Head of caudate nucleus (tissue), 42 donors: Measurements from ENCODE around the gene TTC39B.

Source experiments
- DNase-seq, 42 donors: peaks; one replicate each; pipeline versions ENCODE4 v3.0.0 to v3.0.0-alpha.2; 2020 to 2021; ENCODE audit warnings: mixed read lengths in 7 of 42
- intact Hi-C: fragments of 100-400 bp; cut with DNase I; formaldehyde crosslinking; loops from one replicate; pipeline ENCODE4 v1.15.0; 2022

TTC39B gene

DNA sequence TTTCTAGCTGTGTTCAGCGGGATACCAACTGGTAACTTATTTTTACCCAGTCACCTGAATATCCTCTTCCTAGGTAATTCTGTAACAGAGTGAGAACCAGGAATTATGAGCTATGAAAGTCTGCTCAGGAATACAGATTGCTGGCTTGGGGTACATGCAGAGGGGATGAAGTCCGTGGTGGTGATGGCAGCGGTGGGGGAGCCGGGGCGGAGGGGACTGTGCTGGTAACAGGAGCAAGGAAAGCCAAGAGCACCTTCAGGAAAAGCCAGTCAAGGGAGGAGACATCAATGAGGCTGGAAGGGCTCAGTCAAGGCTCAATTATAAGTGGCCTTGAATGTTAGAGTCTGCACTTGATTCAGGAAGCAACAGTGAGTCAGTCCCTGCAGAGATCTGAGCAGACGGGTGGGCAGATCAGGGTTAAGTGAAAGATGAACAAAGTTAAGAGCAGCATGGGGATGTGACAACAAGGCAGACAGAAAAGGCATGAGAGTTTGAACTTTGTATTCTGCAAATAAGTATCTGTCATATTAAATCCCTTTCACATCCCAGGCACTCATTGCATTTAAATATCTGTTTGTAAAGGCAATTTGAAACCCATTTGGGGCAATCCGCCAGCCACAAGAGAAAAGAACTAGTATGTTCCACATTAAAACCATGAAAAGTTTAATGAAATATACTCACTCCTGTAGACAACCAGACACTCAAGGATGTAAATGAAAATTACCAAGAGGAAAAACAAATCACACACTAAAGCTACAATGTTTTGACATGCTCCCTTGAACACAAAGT, 101.2 kb downstream of the TTC39B start:
- DNase-seq = peak in 10 of 42 donors; percentile 4 to 38 (median 28)
- intact Hi-C loops = no loop called here

DNA sequence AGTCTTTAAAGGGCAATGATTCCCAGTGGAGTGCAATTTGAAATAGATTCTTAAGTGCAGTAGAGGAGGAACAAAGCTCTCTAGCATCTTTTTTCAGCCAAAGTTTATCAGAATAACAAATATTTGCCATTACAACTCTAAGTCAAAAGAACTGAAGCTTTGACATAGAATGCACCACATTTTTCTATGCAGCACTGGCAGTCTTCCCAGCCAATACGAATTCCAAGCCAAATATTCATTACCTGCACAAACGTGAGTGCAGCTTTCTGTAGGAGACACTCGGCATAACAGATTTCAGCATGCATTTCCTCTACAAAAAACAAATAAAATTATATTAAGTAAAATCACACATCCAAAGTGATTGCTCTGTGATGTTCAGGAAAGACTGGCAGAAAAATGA, 103.4 kb downstream of the TTC39B start:
- no peak for DNase-seq

DNA sequence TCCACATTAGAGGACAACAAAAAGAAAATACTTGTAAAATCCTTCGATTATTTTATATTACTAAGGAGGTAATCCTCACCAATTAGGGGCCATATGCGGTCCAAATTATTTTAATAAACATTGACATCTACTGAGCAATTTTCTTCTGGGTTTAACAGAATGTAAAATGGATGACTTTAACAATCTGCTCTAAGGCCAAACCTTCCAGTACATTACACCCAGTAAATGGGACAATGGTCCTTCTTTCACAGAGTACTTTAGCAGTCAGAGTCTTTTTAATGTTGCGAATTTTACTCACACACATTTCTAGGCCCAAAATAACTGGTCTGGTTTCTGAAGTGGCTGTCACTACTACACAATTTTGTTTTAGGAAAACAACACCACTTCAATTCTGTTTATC, 106.9 kb downstream of the TTC39B start:
- DNase-seq = no peak
- intact Hi-C loops = no loop called here

More for the DNA sequence above, 103.4 kb downstream of the TTC39B start:
- intact Hi-C loops = no loop called here

DNA sequence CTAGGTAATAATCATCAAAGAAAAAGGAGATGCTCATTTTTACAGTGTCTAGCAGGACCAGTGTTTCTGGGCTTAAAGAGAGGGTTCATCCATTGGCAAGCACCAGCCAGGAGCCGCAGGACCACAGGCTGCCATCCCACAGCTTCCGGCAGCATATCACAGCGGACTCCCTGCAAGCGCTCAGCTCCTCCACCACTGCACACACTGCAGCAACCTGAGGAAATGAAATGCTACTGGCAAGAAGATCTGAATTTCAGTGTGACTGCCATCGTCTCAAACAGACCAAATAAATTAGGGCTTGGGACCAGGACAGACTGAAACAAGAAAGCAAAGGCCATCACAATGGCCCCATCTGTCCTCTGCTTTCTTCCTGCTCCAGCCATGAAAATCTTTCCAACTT, 114.2 kb downstream of the TTC39B start:
- no peak for DNase-seq
- intact Hi-C loops = no loop called here

DNA sequence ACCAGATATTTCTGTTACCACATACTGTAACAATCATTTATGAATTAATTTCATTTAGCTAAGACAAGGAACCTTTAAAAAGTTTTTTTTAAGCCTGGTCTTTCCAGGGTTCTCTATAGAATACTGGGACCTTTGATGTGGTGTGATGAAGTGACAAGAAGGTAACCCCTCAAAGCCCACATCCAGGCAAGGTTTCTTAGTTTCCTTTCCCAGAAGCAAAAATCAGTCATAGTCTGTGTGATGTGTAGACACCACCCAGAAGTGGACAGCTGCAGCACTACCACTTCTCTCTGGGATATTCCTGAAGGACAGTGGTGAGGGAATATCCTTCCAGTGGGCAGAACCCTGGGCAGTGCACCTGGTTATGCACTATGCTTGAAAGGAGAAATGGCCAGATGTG, 115.6 kb downstream of the TTC39B start:
- DNase-seq = no peak
- intact Hi-C loops = no loop called here

DNA sequence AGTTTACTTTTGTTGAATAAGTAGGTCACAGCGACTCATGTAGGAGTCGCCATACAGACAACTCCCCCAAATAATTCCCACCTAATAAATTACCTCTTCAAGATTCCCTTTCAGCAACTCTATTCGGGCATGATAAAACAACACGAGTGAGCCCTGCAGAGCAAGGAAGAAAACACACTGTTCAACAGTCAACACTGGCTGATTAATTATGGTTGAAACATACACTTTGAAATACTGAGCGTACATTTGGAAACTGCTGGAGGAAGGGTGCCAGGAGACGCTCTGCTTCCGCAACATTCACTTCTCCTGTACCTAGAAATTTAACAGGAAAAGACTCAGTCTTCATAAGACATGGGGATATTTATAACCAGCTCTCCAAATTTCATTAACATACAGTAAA, 117.5 kb downstream of the TTC39B start:
- intact Hi-C loops = no loop called here
- no peak for DNase-seq

DNA sequence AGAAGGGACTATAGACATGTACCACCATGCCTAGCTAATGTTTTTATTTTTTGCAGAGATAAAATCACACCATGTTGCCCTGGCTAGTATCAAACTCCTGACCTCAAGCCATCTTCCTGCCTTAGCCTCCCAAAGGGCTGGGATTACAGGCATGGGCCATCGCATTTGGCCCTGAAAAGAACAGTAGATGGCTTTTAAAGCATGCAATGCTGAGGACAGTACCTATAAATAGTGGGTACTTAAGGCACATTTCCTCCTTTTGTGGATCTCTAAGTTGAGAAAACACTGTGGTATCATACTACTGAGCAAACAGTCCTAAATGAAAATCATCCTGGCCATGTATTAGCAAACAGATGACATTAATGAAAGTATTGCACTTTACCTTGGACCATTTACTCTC, 119.4 kb downstream of the TTC39B start:
- no peak for DNase-seq
- intact Hi-C loops = no loop called here

DNA sequence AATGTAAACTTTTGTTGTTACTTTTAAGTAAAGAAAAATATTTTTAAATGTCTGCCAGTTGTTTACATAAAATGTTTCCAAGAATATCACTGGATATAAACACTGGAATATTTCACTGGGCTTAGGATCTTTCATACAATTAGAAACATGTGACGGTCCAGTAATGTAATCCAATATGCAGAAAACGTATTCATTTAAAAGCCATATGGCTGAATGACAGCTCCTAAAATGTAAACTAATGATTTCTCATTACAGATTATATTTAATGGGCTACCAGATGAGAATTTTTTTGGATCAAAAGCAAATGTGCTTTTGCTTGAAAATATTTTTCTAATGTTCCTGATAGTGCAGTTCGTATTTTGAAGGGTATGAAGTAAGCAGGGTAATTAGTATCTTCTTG, 124.3 kb downstream of the TTC39B start:
- intact Hi-C loops = no loop called here
- no peak for DNase-seq

DNA sequence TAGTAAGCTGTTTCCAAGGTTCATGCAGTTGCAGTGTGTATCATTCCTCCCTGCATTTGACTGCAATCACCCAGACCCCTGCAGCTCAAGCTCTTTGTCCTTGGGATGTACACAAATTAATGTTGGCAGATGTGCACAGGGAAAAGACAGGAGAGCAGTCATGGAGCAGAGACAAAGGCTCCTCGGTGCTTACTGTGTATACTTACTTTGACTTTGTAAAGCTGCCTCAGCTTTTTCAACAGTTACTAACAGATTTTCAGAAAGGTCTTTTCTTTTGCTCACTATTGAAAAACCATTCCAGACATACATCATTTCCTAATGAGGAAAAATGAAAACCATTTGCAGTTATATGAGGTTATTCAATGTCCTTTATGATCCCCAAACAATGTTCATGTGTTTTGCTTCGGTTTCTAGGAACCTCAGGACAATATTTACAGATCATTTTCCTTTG, 124.9 kb downstream of the TTC39B start:
- DNase-seq = no peak

DNA sequence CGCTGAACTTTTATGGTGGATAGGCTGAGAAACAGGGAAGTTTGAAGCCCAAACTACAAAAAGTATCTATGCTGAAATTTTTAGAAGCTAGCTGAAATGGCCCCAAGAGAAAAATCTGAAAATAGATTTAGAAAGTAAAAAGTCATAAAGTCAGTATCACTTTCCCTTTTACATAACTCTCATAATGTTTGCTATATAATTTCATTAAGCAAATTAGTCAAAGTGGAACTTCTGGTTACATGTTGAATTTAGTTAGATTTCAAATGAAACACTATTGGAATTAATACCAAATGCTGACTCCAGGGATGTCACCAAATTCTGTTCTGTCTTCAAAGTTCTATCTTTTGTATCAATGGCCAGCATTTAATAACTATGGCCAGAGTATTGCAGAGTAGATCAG, 126.9 kb downstream of the TTC39B start:
- intact Hi-C loops = no loop called here

More for the DNA sequence above, 124.9 kb downstream of the TTC39B start:
- intact Hi-C loops = no loop called here

DNA sequence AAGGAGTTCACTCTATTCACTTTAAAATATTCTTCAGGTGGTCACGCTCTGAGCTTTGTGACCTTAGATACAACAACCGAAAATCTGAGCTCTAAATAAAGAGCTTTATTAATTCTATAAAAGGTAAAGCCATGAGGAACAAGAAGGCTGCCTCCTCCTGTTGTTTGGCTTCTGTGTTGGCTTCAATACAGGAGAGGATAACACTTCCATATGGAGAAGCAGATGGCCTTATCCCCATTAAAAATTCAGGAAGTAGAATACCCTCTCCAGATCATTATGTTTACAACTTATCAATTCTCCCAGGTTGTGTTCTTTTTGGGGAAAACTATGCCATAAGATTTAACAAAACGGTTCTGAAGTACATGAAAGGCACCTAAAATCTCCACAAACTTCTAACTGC, 128.4 kb downstream of the TTC39B start:
- no peak for DNase-seq
- intact Hi-C loops = no loop called here

More for the DNA sequence above, 126.9 kb downstream of the TTC39B start:
- DNase-seq = no peak

DNA sequence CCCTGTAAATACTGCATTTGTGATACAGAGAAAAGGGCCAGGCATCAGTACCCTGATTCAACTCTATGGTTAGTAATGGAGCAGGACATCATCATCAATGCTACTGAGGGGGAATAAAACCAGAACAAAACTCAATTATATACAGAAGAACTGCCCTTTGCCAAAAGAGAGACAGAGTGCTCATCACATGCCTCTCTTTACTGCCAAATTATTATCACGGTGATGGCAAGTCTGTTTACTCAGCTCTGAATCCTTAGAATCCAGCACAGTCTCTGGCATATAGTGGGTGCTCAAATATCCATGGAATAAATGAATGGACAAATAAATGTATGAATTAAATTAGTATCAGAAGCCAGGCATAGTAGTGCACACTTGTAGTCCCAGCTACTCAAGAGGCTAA, 130.2 kb downstream of the TTC39B start:
- intact Hi-C loops = no loop called here
- DNase-seq = no peak

DNA sequence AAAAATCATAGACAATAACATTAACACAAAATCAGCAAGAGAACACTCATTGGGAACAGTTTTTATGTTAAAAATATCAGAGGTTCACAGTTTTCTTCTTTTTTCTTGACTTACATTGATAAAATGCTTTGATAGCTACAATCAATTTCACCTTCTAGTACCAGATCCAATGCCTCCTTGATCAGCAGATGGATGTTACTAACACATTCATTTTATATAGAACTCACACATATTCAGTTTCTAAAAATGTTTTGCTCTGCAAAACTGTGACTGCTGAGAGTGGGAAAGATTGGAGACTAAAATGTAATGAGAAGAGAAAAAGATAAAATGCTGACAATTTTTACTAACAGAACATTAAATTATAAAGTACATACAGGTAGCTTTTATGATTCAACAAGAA, 143.1 kb downstream of the TTC39B start:
- DNase-seq = no peak
- intact Hi-C loops = no loop called here

DNA sequence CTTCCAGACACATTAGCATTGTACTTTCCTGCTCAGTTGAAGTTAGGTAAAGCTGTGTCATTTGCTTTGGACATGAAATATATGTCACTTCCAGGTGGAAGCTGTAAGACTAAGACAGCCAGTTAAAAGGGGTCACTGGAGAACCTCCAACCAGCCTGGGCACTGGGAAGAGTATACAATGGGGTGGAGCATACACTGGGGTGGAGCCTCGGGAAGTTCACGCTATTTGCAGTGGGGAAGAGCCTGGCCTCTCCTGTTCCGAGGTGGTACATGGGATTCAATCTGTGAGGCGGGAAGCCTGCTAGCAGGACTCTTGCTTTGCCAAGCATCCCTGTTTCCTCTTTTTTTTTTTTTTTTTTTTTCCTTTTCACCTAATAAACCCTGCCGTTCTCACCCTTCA, 145.3 kb downstream of the TTC39B start:
- intact Hi-C loops = no loop called here

DNA sequence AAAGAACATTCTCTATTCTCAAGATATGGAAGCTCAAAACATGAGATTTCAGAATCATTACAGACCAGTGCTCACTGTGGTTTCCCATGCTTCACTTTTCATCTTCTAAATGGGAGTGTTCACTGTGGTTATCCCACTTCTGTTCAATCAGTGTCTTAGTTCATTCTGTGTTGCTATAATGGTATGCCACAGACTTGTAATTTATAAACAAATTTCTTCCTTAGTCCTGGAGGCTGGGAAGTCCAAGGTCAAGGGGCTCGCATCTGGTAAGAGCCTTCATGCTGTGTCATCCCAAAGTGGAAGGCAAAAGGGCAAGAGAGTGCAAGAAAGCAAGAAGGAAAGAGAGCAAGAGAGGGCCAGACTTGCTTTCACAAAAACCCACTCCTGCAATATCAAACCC, 146.3 kb downstream of the TTC39B start:
- intact Hi-C loops = no loop called here
- no peak for DNase-seq

More for the DNA sequence above, 145.3 kb downstream of the TTC39B start:
- no peak for DNase-seq

DNA sequence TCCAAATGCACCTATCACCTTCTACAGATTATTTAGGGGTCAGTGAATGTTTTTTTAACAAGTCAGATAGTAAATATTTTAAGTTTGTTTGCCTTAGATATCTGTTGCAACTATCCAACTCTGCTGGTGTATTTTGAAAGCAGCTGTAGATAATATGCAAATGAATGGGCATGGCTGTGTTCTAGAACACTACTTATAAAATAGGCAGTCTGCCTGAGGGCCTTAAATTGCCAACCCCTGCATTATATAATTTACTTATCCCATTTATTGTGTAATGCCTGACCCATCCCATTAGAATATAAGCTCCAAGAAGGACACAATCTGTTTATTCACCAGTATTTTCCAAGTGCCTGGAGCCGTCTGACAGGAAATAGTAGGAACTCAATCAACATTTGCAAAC, 149.0 kb downstream of the TTC39B start:
- DNase-seq = no peak
- intact Hi-C loops = no loop called here

DNA sequence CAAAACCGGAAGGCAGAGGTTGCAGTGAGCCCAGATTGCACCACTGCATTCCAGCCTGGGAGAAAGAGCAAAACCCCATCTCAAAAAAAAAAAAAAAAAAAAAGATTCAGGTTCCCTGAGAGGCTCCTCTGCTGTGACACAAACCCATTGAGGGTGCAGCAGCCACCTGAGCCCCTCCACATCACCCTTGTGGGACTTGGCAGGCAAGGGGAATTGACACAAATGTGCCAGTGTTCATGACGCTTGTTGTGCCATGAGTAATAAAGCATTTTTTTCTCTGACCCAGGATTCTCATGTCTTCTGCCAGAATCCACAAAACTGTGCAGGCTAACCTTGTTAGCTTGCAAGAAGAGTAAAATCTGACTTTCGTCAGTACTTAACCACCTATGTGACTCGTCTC, 149.6 kb downstream of the TTC39B start:
- intact Hi-C loops = no loop called here
- no peak for DNase-seq

DNA sequence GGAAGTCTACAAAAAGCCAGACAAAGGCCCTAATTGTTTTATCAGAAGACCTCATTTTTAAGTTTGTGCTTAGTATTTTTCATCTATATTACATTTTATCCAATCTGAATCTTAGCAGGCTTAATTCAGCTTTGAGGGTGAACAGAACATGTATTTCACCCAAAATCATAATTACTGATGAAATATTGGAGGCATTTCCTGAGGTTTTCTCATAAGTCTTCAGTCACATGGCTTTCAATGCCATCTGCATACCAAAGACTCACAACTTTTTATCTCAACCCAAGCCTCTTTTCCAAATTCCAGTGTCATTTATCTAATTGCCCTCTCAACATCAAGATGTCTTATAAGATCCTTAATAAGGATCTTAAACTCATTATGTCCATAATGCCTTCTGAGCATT, 150.8 kb downstream of the TTC39B start:
- intact Hi-C loops = no loop called here
- no peak for DNase-seq

DNA sequence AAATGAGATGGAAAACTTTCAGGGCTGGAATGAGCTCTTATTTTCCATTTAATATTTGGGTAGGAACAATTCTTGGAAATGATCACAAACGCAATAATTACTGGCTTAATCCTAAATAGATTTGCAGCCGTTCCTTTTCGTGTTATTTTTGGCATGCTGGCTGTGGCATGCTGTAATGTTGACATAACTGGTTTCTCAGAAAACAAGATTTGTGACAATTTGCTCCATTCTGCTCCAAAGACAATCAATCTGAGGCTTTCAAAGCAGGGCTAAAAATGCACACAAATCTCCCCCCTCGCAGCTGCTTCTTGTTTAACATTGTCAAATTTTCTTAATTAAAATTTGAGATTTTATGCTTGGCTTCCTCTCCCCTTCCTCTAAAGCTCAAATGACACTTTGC, 151.2 kb downstream of the TTC39B start:
- intact Hi-C loops = no loop called here
- DNase-seq = no peak

DNA sequence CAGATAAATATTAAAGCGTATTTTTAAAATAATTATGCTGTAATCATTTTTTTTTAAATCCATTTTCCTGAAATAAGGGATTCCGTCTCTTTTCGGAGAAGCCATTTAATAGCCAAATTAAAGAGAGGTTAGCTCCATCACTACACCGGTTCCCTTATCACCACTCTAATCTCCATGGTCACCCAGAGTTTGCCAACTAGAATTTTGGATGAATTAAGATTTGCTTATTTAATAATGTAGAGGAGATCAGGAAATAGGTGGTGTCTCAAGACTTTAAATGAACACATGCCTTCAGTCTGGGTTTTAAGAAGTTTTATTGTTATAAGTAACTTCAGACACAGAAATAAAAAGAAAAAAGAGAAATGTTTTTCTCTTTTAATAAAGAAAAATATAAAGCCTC, 151.7 kb downstream of the TTC39B start:
- intact Hi-C loops = no loop called here
- DNase-seq = no peak

DNA sequence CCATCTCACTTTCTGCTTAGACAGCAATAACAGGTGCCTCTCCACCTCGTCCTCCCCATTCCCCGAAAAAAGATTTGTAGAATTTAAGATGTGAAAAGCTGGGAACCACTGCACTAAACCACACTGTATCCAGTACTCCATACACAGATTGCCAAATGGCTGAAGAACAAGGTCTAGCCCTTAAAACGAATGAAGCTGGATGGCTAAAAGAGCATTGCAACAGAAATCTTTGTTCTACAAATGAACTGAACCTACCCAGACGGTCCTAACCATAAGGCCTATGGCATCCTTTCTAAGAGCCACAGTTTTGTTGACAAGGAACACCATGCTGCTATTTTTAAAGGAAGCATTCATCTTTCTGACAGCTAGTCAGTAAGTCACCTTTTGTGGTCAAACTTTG, 152.3 kb downstream of the TTC39B start:
- no peak for DNase-seq
- intact Hi-C loops = no loop called here
